ENCODE measurements around the gene SPNS3.

SPNS3 gene

GRCh38 chr17:4440021-4440420, 6.3 kb downstream of the SPNS3 start:
- H4K20me1 ChIP-seq (ENCODE audit: insufficient read depth, low read length), result no peaks in the 10 kb centered on the region
- DNase-seq, result no peak
- H3K4me3 ChIP-seq (ENCODE audit: low read length), result no peak overlapping the region
- no peaks in the 10 kb centered on the region for H3K9me3 ChIP-seq (replicated peaks; ENCODE audit: insufficient read depth, low read length)
- H3K79me2 ChIP-seq (ENCODE audit: low read length), result no peaks in the 10 kb centered on the region
- no peak overlapping the region for H2AFZ ChIP-seq (ENCODE audit: low read length)
- TF ChIP-seq, protein P1, sequence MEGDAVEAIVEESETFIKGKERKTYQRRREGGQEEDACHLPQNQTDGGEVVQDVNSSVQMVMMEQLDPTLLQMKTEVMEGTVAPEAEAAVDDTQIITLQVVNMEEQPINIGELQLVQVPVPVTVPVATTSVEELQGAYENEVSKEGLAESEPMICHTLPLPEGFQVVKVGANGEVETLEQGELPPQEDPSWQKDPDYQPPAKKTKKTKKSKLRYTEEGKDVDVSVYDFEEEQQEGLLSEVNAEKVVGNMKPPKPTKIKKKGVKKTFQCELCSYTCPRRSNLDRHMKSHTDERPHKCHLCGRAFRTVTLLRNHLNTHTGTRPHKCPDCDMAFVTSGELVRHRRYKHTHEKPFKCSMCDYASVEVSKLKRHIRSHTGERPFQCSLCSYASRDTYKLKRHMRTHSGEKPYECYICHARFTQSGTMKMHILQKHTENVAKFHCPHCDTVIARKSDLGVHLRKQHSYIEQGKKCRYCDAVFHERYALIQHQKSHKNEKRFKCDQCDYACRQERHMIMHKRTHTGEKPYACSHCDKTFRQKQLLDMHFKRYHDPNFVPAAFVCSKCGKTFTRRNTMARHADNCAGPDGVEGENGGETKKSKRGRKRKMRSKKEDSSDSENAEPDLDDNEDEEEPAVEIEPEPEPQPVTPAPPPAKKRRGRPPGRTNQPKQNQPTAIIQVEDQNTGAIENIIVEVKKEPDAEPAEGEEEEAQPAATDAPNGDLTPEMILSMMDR (IDR thresholded peaks at IDR 0.05; ENCODE audit: low read length), result no peak
- TF ChIP-seq EZH2phosphoT487 (IDR thresholded peaks at IDR 0.05; ENCODE audit: low read length) (no peak), EZH2 (optimal IDR thresholded peaks at IDR 0.05; ENCODE audit: low read depth, low read length) (no peak)
- H3K4me1 ChIP-seq (ENCODE audit: low read length), result no peaks in the 10 kb centered on the region
- no peak overlapping the region for H3K9ac ChIP-seq (ENCODE audit: low read length)
- H3K9me2 ChIP-seq (replicated peaks; ENCODE audit: insufficient read depth, low read length), result no peaks in the 10 kb centered on the region
- H3K27ac ChIP-seq (ENCODE audit: low read length), result no peak overlapping the region
- no peak overlapping the region for H3K4me2 ChIP-seq (ENCODE audit: low read depth, low read length)
- no peaks in the 10 kb centered on the region for H3F3A ChIP-seq (ENCODE audit: insufficient read depth, low read length)
- H3K36me3 ChIP-seq (replicated peaks; ENCODE audit: insufficient read depth, low read length), result no peaks in the 10 kb centered on the region
- H3K27me3 ChIP-seq (replicated peaks; ENCODE audit: insufficient read depth, low read length), result no peaks in the 10 kb centered on the region

DNA sequence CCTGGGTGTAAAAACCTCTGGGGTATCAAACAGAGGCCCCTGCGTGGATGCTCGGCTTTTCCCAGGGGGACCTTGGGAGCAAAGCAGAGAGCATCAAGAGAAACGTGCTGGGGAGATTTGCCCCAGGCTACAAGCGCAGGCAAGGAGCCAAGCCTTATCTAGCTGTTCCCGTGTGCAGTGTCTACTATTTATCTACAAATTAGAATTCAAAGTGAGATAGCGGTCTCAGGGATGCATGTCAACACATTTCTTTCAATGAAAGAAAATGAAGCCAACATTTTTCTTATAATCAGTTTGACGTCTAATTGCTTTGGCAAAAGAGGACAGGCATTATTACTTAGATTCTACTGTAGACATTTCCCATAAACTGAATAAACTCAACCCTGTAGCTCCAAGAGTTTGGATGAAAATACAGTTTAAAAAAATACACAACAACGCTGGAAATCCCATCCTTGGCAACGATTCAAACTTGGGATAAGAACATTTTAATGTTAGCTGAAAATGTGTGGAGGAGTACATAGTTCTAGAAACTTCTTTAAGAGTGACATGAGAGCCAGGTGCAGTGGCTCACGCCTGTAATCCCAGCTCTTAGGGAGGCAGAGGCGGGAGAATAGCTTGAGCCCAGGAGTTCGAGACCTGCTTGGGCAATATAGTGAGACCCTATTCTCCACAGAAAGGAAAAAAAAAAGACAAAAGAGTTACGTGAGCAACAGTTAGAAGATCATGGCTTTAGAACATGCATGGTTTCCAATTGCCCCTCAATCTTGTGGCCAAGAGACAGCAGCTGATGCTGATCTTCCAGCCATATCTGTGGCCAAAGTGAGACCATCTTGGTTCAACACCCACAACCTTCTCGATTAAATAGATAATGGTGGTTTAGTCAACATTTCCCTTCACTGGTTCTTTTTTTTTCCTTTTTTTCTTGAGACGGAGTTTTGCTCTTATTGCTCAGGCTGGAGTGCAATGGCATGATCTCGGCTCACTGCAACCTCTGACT, 7.2 kb downstream of the SPNS3 start:
- H3K9me2 ChIP-seq (replicated peaks; ENCODE audit: insufficient read depth, low read length), result no peaks in the 10 kb centered on the region
- no peak overlapping the region for H2AFZ ChIP-seq (ENCODE audit: low read length)
- no peaks in the 10 kb centered on the region for H3K4me1 ChIP-seq (ENCODE audit: low read length)
- no peak overlapping the region for H3K4me2 ChIP-seq (ENCODE audit: low read depth, low read length)
- TF ChIP-seq EZH2phosphoT487 (IDR thresholded peaks at IDR 0.05; ENCODE audit: low read length) (no peak), EZH2 (optimal IDR thresholded peaks at IDR 0.05; ENCODE audit: low read depth, low read length) (no peak)
- TF ChIP-seq, protein P1 (IDR thresholded peaks at IDR 0.05; ENCODE audit: low read length), result no peak
- H3F3A ChIP-seq (ENCODE audit: insufficient read depth, low read length), result no peaks in the 10 kb centered on the region
- no peaks in the 10 kb centered on the region for H3K9me3 ChIP-seq (replicated peaks; ENCODE audit: insufficient read depth, low read length)
- H3K27ac ChIP-seq (ENCODE audit: low read length), result no peak overlapping the region
- no peak overlapping the region for H3K9ac ChIP-seq (ENCODE audit: low read length)
- DNase-seq, result no peak
- H3K27me3 ChIP-seq (replicated peaks; ENCODE audit: insufficient read depth, low read length), result no peaks in the 10 kb centered on the region
- no peaks in the 10 kb centered on the region for H3K36me3 ChIP-seq (replicated peaks; ENCODE audit: insufficient read depth, low read length)
- H3K4me3 ChIP-seq (ENCODE audit: low read length), result no peak overlapping the region
- no peaks in the 10 kb centered on the region for H3K79me2 ChIP-seq (ENCODE audit: low read length)
- H4K20me1 ChIP-seq (ENCODE audit: insufficient read depth, low read length), result no peaks in the 10 kb centered on the region

DNA sequence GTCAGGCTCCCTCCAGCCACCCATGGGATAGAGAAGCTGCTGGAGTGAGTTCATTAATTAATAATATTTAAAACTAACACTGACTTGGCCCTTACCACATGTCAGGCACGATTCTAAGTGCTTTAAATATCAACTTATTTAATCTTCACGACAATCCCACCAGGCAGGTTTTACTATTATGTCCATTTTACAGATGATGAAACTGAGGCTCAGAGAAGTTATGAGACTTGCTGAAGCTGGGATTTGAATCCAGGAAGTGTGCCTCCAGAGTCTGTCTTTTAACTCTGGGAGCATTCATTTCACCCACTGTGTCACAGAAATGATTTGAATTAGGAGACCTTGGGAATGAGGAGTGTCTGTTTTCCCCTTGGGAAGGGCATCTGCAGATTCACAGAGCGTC, 8.8 kb downstream of the SPNS3 start:
- Histone ChIP-seq H3K9me2 (replicated peaks; ENCODE audit: insufficient read depth, low read length) (no peaks in the 10 kb centered on the region), H3K79me2 (ENCODE audit: low read length) (no peaks in the 10 kb centered on the region), H3K4me2 (ENCODE audit: low read depth, low read length) (no peak overlapping the region), H3K4me1 (ENCODE audit: low read length) (no peaks in the 10 kb centered on the region), H3K9ac (ENCODE audit: low read length) (no peak overlapping the region), H4K20me1 (ENCODE audit: insufficient read depth, low read length) (no peaks in the 10 kb centered on the region), H3F3A (ENCODE audit: insufficient read depth, low read length) (no peaks in the 10 kb centered on the region), H2AFZ (ENCODE audit: low read length) (no peak overlapping the region), H3K27me3 (replicated peaks; ENCODE audit: insufficient read depth, low read length) (no peaks in the 10 kb centered on the region), H3K9me3 (replicated peaks; ENCODE audit: insufficient read depth, low read length) (no peaks in the 10 kb centered on the region), H3K27ac (ENCODE audit: low read length) (no peak overlapping the region), H3K36me3 (replicated peaks; ENCODE audit: insufficient read depth, low read length) (no peaks in the 10 kb centered on the region), H3K4me3 (ENCODE audit: low read length) (no peak overlapping the region)
- no peak for DNase-seq
- TF ChIP-seq EZH2 (optimal IDR thresholded peaks at IDR 0.05; ENCODE audit: low read depth, low read length), result no peak
- no peak for TF ChIP-seq EZH2phosphoT487 (IDR thresholded peaks at IDR 0.05; ENCODE audit: low read length)
- TF ChIP-seq, protein P1 (IDR thresholded peaks at IDR 0.05; ENCODE audit: low read length), result no peak

Data from MM.1S (cell line).